C4-2B (cell line): ENCODE data around the gene BOK.
"Not testable (repeated sequence)": the region's sequence is repeated elsewhere in the genome, so short reads cannot be mapped to it uniquely, and the experiment has no call there.

ENCODE experiments used
- ZFX ChIP-seq: fragments of 450-650 bp; IDR thresholded peaks from 2 replicates; pipeline ENCODE4 v1.6.1; 2017
- TF ChIP-seq, protein P1 (sequence below): fragments of 450-650 bp; conservative IDR thresholded peaks from 2 replicates; pipeline ENCODE4 v1.5.1; 2017; ENCODE audit warnings: mild to moderate bottlenecking

- TF ChIP-seq, protein P1, sequence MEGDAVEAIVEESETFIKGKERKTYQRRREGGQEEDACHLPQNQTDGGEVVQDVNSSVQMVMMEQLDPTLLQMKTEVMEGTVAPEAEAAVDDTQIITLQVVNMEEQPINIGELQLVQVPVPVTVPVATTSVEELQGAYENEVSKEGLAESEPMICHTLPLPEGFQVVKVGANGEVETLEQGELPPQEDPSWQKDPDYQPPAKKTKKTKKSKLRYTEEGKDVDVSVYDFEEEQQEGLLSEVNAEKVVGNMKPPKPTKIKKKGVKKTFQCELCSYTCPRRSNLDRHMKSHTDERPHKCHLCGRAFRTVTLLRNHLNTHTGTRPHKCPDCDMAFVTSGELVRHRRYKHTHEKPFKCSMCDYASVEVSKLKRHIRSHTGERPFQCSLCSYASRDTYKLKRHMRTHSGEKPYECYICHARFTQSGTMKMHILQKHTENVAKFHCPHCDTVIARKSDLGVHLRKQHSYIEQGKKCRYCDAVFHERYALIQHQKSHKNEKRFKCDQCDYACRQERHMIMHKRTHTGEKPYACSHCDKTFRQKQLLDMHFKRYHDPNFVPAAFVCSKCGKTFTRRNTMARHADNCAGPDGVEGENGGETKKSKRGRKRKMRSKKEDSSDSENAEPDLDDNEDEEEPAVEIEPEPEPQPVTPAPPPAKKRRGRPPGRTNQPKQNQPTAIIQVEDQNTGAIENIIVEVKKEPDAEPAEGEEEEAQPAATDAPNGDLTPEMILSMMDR, result not testable (repeated sequence)
- not testable (repeated sequence) for TF ChIP-seq ZFX
These were observed 32.2 kb downstream of the BOK start for GRCh38 chr2:241590496-241591455.
